ENCODE data around the gene ZNF391.

The ZNF391 gene

DNA sequence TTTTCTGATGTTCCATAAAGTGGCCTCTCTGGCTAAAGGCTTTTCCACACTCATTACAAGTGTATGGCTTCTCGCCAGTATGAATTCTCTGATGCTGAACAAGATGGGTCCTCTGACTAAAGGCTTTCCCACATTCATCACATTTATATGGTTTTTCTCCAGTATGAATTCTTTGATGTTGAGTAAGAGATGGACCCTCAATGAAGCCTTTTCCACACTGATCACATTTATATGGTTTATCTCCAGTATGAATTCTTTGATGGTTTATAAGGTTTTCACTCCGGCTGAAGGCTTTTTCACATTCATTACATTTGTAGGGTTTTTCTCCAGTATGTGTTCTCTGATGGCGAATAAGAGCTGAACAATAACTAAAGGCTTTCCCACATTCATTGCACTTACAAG is 63.9 kb downstream of the ZNF391 start:
- Histone ChIP-seq H3K27me3 (no peaks in the 10 kb centered on the region), H3K27ac (no peak overlapping the region), H3K36me3 (peaks cover 72 to 100% (median 91%) of the 10 kb centered on the region in 3 donors), H3K4me1 (no peaks in the 10 kb centered on the region), H3K4me3 (no peak overlapping the region), H3K9me3 (peaks cover 4 to 73% (median 46%) of the 10 kb centered on the region in 3 donors)
- TF ChIP-seq, protein P1, sequence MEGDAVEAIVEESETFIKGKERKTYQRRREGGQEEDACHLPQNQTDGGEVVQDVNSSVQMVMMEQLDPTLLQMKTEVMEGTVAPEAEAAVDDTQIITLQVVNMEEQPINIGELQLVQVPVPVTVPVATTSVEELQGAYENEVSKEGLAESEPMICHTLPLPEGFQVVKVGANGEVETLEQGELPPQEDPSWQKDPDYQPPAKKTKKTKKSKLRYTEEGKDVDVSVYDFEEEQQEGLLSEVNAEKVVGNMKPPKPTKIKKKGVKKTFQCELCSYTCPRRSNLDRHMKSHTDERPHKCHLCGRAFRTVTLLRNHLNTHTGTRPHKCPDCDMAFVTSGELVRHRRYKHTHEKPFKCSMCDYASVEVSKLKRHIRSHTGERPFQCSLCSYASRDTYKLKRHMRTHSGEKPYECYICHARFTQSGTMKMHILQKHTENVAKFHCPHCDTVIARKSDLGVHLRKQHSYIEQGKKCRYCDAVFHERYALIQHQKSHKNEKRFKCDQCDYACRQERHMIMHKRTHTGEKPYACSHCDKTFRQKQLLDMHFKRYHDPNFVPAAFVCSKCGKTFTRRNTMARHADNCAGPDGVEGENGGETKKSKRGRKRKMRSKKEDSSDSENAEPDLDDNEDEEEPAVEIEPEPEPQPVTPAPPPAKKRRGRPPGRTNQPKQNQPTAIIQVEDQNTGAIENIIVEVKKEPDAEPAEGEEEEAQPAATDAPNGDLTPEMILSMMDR (IDR thresholded peaks at IDR 0.05): no peak
- DNase-seq: no peak
- intact Hi-C loops (cut with DNase I; ENCODE audit: low total_unique reads): no loop called here

Measured in tibial artery (tissue), 4 donors.